KMS-11 (cell line): ENCODE measurements around the gene BBOX1.
"Not testable (repeated sequence)": the region's sequence is repeated elsewhere in the genome, so short reads cannot be mapped to it uniquely, and the experiment has no call there.

Source experiments
- H2AFZ ChIP-seq: fragments of 200-600 bp; sonication (generic); 2 replicates; pipeline ENCODE4 v1.6.1; 2016; ENCODE audit warnings: antibody characterized with exemption, mixed run types, low read depth
- H3K27ac ChIP-seq: fragments of 200-600 bp; sonication (generic); 2 replicates; pipeline ENCODE4 v1.6.1; 2016; ENCODE audit warnings: mild to moderate bottlenecking, mixed run types
- H3K27me3 ChIP-seq: fragments of 200-600 bp; sonication (generic); 2 replicates; pipeline ENCODE4 v1.6.1; 2017; ENCODE audit warnings: mild to moderate bottlenecking, low read depth, mixed run types, moderate library complexity; ENCODE audit not compliant: insufficient read depth
- H3K36me3 ChIP-seq: fragments of 200-600 bp; sonication (generic); 2 replicates; pipeline ENCODE4 v1.6.1; 2017; ENCODE audit warnings: mild to moderate bottlenecking, mixed run types; ENCODE audit not compliant: insufficient read depth
- H3K4me1 ChIP-seq: fragments of 200-600 bp; sonication (generic); 2 replicates; pipeline ENCODE4 v1.6.1; 2016; ENCODE audit warnings: mild to moderate bottlenecking, low read depth, mixed run types; ENCODE audit not compliant: poor library complexity, severe bottlenecking
- H3K4me2 ChIP-seq: fragments of 200-600 bp; sonication (generic); 2 replicates; pipeline ENCODE4 v1.7.0; 2016; ENCODE audit warnings: mild to moderate bottlenecking, mixed run types
- H3K4me3 ChIP-seq: fragments of 200-600 bp; sonication (generic); IDR thresholded peaks from 2 replicates; pipeline ENCODE4 v1.6.1; 2017; ENCODE audit warnings: low read depth, low read length, mixed read lengths; ENCODE audit not compliant: insufficient read depth
- H3K79me2 ChIP-seq: fragments of 200-600 bp; sonication (generic); 2 replicates; pipeline ENCODE4 v1.6.1; 2016; ENCODE audit warnings: low read depth, mixed run types; ENCODE audit not compliant: insufficient read depth
- H3K9ac ChIP-seq: fragments of 200-600 bp; sonication (generic); 2 replicates; pipeline ENCODE4 v1.6.1; 2016; ENCODE audit warnings: mild to moderate bottlenecking, mixed run types
- H4K20me1 ChIP-seq: fragments of 200-600 bp; sonication (generic); 2 replicates; pipeline ENCODE4 v1.6.1; 2016; ENCODE audit warnings: mild to moderate bottlenecking, mixed run types; ENCODE audit not compliant: insufficient read depth
- TF ChIP-seq, protein P1 (sequence below): fragments of 200-600 bp; sonication (generic); conservative IDR thresholded peaks from 2 replicates; pipeline ENCODE4 v1.6.1; 2017; ENCODE audit warnings: low read depth, mild to moderate bottlenecking, antibody characterized with exemption, low read length, moderate library complexity, mixed read lengths

Gene BBOX1

GRCh38 chr11:27173545-27173944 lies 132.9 kb downstream of the BBOX1 start:
- TF ChIP-seq, protein P1, sequence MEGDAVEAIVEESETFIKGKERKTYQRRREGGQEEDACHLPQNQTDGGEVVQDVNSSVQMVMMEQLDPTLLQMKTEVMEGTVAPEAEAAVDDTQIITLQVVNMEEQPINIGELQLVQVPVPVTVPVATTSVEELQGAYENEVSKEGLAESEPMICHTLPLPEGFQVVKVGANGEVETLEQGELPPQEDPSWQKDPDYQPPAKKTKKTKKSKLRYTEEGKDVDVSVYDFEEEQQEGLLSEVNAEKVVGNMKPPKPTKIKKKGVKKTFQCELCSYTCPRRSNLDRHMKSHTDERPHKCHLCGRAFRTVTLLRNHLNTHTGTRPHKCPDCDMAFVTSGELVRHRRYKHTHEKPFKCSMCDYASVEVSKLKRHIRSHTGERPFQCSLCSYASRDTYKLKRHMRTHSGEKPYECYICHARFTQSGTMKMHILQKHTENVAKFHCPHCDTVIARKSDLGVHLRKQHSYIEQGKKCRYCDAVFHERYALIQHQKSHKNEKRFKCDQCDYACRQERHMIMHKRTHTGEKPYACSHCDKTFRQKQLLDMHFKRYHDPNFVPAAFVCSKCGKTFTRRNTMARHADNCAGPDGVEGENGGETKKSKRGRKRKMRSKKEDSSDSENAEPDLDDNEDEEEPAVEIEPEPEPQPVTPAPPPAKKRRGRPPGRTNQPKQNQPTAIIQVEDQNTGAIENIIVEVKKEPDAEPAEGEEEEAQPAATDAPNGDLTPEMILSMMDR: no peak
- H3K4me3 ChIP-seq: no peak overlapping the region

DNA sequence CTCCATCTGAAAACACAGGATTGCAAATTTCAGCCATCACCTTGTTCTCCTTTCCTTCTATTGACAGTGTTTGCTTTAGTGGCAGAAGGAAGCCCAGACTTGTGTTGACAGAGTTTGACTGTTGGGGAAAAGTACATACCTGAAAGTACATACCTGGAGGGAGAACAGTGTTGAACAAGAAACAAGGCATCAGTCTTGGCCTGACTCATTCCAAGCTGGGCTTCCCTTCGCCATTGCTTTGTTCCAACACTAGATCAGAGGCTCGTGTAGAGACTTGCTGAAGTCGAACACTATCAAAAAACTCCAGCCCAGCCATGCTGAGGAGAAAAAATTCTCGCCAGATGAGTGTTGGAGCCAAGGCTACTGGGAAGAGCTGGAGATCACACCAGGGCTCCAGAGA lies 133.4 kb downstream of the BBOX1 start:
- H3K27ac ChIP-seq: no peak overlapping the region

More at GRCh38 chr11:27173545-27173944, 132.9 kb downstream of the BBOX1 start:
- H3K4me1 ChIP-seq: no peaks in the 10 kb centered on the region
- no peaks in the 10 kb centered on the region for H3K27me3 ChIP-seq
- no peak overlapping the region for H3K27ac ChIP-seq
- no peak overlapping the region for H3K4me2 ChIP-seq
- no peak overlapping the region for H2AFZ ChIP-seq
- no peaks in the 10 kb centered on the region for H4K20me1 ChIP-seq
- no peak overlapping the region for H3K9ac ChIP-seq
- no peaks in the 10 kb centered on the region for H3K36me3 ChIP-seq
- H3K79me2 ChIP-seq: no peaks in the 10 kb centered on the region

GRCh38 chr11:27174672-27175210 lies 134.1 kb downstream of the BBOX1 start:
- no peaks in the 10 kb centered on the region for H3K79me2 ChIP-seq
- no peak overlapping the region for H2AFZ ChIP-seq
- H3K9ac ChIP-seq: no peak overlapping the region
- H3K36me3 ChIP-seq: no peaks in the 10 kb centered on the region
- no peak overlapping the region for H3K4me3 ChIP-seq
- H3K27me3 ChIP-seq: no peaks in the 10 kb centered on the region
- H3K4me2 ChIP-seq: no peak overlapping the region
- TF ChIP-seq, protein P1: no peak
- H4K20me1 ChIP-seq: no peaks in the 10 kb centered on the region
- H3K27ac ChIP-seq: no peak overlapping the region
- no peaks in the 10 kb centered on the region for H3K4me1 ChIP-seq

More for the DNA sequence above, 133.4 kb downstream of the BBOX1 start:
- Histone ChIP-seq H4K20me1 (no peaks in the 10 kb centered on the region), H3K9ac (no peak overlapping the region), H3K4me3 (no peak overlapping the region), H2AFZ (no peak overlapping the region), H3K79me2 (no peaks in the 10 kb centered on the region), H3K4me2 (no peak overlapping the region), H3K27me3 (no peaks in the 10 kb centered on the region), H3K4me1 (no peaks in the 10 kb centered on the region), H3K36me3 (no peaks in the 10 kb centered on the region)
- TF ChIP-seq, protein P1: no peak

- not testable (repeated sequence) for H3K27me3 ChIP-seq, H2AFZ ChIP-seq, H3K9ac ChIP-seq, H3K79me2 ChIP-seq, H3K4me3 ChIP-seq, H3K36me3 ChIP-seq, H4K20me1 ChIP-seq, H3K4me2 ChIP-seq, H3K27ac ChIP-seq, H3K4me1 ChIP-seq
These were observed 134.9 kb downstream of the BBOX1 start for GRCh38 chr11:27175562-27175961.
